ENCODE data around the gene CENPX.
A peak's percentile ranks its signal among the peaks of the same experiment; 100 is the strongest.

Gene CENPX

DNA sequence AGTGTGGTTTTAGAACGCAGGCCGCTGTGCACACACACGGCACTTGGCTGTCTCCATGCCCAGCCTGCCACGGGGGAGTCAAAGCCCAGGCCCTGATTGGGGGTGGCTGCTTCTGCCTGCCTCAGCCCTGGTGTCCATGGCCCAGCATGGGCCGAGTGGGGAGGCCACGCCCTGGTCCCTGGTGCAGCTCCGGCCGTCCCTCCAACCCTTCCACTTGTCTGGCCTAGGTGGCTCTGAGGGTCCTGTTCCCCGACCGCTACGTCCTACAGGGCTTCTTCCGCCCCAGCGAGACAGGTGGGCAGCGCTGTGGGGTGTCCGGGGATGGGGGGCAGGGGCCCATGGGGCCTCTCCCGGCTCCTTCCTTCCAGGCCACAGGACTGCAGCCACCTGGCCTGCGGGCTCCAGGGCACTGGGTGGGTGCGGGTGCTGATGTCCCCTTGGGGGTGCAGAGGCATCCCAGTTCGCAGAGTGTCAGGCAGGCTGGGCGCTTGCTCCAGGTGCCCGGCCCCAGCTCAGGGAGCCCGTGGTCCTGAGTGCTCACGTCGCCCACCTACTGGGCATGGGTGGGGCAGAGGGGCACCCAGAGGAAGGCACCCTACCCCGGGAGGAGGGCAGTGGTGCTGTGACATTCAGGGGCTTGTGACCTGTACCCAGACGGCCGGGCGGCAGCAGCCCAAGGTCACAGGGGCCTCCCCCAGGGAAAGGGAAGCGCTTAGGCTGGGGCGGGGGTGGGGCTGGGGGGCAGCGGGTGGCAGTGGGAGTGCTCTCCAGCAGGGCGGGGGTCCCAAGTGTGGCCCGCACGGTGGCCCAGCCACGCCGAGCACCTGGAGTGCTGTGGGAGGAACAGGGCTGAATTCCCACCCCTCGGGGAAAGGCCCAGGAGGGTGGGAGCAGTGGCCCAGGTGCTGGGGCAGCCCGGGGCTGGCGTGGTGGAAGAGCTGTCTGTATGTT lies 11.8 kb downstream of the CENPX start:
- no peak for DNase-seq

DNA sequence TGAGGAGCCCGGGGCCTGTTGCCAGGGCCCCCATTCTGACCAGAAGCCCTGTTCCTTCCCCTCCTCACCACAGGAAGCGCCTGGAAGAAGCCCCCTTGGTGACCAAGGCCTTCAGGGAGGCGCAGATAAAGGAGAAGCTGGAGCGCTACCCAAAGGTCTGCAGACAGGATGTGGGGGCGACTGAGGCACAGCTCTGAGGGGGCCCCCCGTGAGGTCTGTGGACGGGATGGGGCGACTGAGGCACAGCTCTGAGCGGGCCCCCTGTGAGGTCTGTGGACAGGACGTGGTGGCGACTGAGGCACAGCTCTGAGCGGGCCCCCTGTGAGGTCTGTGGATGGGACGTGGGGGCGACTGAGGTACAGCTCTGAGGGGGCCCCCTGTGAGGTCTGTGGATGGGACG lies 13.3 kb downstream of the CENPX start:
- DNase-seq, result no peak

DNA sequence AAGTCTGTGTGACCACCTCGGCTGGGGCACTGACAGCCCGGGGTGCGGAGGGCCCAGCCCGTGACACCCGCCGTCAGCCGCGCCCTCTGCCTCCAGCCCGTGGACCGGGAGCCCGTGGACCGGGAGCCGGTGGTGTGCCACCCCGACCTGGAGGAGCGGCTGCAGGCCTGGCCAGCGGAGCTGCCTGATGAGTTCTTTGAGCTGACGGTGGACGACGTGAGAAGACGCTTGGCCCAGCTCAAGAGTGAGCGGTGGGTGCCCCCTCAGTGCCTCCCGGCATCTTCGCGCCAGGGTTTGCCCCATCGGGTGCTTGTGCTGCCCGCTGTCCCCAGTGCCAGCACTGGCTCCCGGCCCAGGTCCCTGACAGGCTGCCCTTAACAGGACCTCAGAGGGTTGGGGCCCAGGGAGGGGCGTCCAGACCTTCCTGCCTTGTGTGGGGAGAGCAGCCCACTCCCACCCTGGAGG lies 13.7 kb downstream of the CENPX start:
- DNase-seq, result no peak

GRCh38 chr17:82008258-82008940 lies 14.3 kb downstream of the CENPX start:
- DNase-seq, result no peak

DNA sequence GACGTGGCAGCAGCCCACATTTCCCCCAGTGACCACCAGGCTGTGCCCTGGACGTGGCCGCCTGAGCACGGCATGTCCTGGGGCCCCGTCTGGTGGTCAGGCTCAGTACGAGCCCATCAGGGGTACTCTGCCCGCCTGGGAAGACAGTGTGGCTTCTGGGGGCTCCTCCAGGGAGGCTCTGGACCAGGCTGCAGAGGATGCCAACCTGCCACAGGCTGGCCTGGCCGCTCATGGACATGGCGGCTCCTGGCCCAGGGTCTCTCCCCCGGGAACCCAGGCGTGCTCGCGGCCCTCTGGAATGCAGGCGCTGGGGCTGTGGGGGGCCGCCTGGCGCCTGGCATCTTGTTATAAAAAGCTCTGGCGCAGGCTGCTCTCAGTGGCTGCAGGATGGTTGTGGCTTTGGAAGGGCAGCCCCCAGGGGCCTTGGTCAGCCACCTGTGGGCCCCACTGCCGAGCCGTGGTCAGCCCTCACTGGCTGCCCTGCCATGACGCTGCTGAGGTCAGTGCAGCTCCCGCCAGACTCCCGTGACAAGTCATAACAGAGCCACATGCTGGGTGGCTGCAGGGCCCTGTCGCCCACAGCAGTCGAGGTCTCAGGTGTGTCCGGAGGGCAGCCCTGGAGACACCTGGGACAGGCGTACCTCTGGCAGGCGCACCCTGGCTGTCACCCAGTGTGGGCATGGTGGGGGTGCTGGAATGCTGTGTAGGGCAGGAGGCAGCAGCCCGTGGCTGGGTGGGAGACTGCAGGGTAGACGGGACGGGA lies 15.0 kb downstream of the CENPX start:
- no peak for DNase-seq

GRCh38 chr17:82007228-82007494 lies 15.5 kb downstream of the CENPX start:
- DNase-seq, result no peak

DNA sequence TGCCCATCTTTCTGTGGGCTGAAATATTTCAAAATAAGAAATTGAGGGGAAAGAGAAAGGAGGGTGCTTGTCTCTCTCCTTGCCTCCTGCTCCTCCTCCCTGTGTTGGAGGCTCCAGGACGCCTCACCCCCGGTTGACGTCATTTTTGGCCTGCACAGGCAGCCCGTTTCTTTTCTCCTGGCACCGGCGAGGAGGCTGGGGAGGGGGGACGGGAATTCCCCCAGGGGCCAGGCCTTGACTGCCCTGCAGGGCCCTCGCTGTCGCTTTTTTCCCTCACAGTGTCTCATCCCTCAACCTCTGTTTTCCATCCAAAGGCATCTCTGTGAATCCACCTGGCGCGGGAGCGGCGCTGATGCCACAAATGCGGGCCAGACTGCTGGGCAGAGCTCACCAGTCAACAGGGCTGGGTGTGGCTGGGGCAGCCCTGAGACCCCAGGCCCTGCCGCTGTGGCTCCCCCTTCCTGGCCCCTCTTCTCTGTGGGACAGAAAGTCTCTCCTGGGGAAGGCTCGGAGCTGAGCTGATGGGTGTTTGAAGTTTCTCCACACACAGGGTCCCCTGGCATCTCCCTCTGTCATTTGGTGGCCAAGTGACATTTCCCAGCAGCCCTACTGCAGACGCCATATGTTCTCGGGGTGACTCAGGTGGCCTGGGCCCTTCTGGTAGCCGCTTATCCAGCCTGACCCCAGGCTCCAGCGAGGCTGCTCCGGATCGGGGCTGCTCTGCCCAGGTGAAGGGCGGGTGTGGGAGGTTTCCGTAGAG lies 16.0 kb downstream of the CENPX start:
- no peak for DNase-seq

- no peak for DNase-seq
These were observed 16.9 kb downstream of the CENPX start for GRCh38 chr17:82005701-82006348.

DNA sequence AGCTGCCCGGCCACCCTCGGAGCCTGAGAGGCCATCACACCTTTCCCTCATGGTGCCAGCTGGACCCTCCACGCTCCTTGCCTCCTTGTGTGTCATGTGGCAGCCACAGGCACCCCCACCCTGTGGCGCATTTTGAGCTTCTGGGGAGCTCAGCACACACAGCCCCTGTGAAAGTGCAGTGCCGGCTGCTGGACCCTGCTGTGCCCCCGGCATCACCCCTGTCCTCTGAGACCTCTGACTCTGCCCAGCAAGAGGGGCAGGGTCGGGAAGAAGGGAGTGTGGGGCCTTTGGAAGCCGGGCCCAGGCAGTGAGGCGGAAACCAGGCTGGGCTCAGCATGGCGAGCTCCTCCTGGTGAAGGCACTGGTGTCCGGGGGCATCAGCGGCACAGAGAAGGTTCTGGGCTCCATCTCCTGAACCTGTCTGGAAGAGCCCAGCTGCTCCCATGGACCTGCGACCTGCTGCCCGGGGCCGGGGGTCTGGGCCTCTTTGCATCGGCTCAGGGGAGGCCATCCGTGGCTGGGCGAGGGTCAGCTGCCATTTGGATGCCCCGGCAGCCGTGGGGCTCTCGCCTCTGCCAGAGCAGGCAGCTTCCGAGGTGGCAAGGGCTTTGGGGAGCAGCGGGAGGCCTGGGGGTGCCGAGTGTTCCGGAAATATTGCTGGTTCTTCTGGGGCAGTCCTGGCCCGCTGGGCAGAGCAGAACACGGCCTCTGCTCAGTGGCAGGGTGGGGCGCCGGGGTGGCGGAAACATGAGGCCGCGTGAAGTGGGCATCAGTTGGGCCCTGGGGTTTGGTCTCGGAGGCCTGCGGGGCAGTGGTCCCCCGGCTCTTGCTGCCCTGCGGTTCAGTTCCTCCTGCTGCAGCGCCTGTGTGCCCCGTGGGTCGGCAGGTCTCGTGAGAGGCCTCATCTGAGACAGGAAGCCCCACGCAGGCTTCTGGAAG lies 17.9 kb downstream of the CENPX start:
- no peak for DNase-seq

- DNase-seq, result no peak
These were observed 19.0 kb downstream of the CENPX start for GRCh38 chr17:82003411-82004381.

DNA sequence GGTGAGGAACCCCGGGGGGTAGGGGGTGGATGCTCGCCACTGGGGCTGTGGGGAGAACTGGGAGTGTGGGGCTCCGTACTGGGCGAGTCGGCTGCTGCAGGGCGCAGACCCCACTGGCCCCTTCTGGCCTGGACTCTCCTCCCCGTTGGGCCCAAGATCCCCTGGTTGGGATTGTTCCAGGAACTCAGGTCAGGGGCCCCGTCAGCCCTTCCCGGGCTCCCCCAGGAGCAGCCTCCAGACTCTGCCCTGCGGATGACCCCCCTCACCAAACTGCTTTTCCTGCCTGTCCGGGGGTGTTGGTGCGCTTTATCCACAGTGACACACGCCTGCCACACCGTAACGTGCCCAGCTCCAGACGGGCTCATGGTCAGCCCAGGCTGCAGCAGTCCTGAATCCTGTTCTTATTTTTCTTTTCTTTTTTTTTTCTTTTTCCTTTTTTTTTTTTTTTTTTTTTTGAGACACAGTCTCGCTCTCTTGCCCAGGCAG lies 21.1 kb downstream of the CENPX start:
- no peak for DNase-seq

DNA sequence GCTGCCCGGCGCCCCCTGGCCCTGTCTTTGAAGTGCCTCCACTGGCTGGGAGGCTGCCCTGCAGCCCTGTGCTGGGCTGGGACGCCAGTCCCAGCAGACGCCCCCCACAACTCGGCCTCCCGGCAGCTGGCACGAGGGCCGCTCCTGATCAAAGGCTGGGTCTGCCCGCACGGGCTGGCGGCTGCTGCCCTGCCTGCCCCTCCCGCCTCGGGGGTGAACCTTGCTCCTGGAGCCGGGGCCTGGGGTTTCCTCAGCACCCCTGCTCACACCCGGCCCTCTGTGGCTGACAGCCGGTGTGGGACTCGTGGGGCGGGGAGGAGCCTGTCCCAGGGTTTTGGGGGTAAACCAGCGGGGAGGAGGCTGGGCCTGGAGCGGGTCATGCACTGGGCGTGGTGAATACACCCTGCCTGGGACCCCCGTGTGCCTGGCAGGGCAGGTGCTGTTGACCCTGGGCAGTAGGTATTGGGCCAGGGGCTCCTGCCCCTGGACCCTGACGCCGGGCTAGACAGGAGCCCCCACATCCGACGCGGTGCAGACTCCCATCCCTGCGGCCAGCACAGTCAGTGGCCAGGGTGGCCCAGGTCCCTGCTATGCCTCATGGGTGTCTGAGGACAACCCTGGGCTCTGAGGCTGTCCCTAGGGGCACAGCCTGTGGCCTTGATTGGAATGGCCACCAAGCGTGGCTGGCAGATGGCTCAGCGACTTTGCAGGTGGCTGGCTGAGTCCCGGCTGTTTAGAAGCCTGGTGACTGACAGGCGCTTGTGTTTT lies 21.7 kb downstream of the CENPX start:
- DNase-seq, result peak in 1 of 3 experiments; percentile 3

GRCh38 chr17:81999976-82000802 lies 22.5 kb downstream of the CENPX start:
- DNase-seq, result no peak

- DNase-seq, result no peak
These were observed 23.1 kb downstream of the CENPX start for GRCh38 chr17:81999587-81999975.

DNA sequence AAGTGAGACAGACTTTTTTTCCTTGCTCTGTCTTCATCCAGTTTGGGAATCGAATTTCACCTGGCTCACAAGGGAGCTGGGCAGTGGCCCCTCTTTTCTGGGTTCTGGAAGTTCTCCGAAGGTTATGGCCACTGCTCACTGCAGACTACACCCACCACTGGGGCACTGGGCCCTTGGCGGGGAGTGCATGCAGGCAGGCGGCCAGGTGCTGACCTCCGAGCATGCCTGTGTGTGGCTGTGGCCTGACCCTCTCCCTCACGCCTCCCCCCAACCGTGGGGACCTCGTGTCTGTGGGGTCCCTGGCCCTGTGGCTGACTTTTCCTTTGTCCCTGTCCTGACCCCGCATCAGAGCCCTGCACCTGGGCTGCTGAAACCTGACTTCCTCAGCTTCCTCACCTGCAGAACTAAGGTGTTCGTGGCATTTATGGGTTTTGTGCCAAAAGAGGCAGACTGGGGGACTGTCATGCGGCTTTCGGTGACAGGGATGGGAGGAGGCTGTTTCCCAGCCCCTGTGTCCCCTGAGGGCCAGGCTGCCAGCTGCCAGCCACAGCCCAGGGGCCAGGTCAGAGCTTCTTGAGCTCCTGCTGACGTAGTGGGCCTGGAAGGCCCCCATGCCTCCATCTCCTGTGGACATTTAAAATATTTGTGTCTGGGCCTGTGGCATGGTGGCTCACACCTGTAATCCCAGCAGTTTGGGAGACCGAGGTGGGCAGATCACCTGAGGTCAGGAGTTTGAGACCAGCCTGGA lies 23.8 kb downstream of the CENPX start:
- DNase-seq, result no peak

GRCh38 chr17:81998212-81998611 lies 24.5 kb downstream of the CENPX start:
- DNase-seq, result no peak

GRCh38 chr17:81996757-81997441 lies 25.8 kb downstream of the CENPX start:
- DNase-seq, result no peak

Measured in NCI-H1417 (cell line).